Activated T-cell treated with anti-CD3 and anti-CD28 coated beads for 4 hours (primary cell): ENCODE data around the gene APP.
"Not testable (repeated sequence)": the region's sequence is repeated elsewhere in the genome, so short reads cannot be mapped to it uniquely, and the experiment has no call there.

Experiments
- DNase-seq: peaks from one replicate; pipeline ENCODE4 v3.0.0-alpha.2; 2020

APP gene

GRCh38 chr21:26057477-26058170, 112.9 kb downstream of the APP start:
- DNase-seq, result no peak

- no peak for DNase-seq
These were observed 114.7 kb downstream of the APP start for GRCh38 chr21:26055841-26056264.

- DNase-seq, result no peak
These were observed 115.6 kb downstream of the APP start for GRCh38 chr21:26055010-26055409.

GRCh38 chr21:26052057-26052456, 118.5 kb downstream of the APP start:
- no peak for DNase-seq

- DNase-seq, result no peak
These were observed 119.7 kb downstream of the APP start for GRCh38 chr21:26050857-26051256.

- no peak for DNase-seq
These were observed 120.8 kb downstream of the APP start for GRCh38 chr21:26049803-26050202.

GRCh38 chr21:26047279-26047967, 123.1 kb downstream of the APP start:
- no peak for DNase-seq

GRCh38 chr21:26043891-26044290, 126.7 kb downstream of the APP start:
- no peak for DNase-seq

- no peak for DNase-seq
These were observed 128.2 kb downstream of the APP start for GRCh38 chr21:26042181-26042876.

GRCh38 chr21:26041431-26042180, 129.0 kb downstream of the APP start:
- DNase-seq, result no peak

GRCh38 chr21:26036916-26037315, 133.7 kb downstream of the APP start:
- no peak for DNase-seq

- DNase-seq, result no peak
These were observed 138.3 kb downstream of the APP start for GRCh38 chr21:26032263-26032662.

- no peak for DNase-seq
These were observed 142.4 kb downstream of the APP start for GRCh38 chr21:26028183-26028582.

GRCh38 chr21:26027696-26028095, 142.9 kb downstream of the APP start:
- no peak for DNase-seq

- DNase-seq, result no peak
These were observed 144.7 kb downstream of the APP start for GRCh38 chr21:26025536-26026512.

- DNase-seq, result not testable (repeated sequence)
These were observed 147.2 kb downstream of the APP start for GRCh38 chr21:26023406-26023805.

GRCh38 chr21:26022598-26023337, 147.8 kb downstream of the APP start:
- not testable (repeated sequence) for DNase-seq

GRCh38 chr21:26020510-26020909, 150.1 kb downstream of the APP start:
- DNase-seq, result no peak

- no peak for DNase-seq
These were observed 150.5 kb downstream of the APP start for GRCh38 chr21:26020081-26020480.

- no peak for DNase-seq
These were observed 151.3 kb downstream of the APP start for GRCh38 chr21:26019236-26019635.

- no peak for DNase-seq
These were observed 156.6 kb downstream of the APP start for GRCh38 chr21:26013970-26014369.
